ENCODE results near the gene NRG2.

Gene NRG2

DNA sequence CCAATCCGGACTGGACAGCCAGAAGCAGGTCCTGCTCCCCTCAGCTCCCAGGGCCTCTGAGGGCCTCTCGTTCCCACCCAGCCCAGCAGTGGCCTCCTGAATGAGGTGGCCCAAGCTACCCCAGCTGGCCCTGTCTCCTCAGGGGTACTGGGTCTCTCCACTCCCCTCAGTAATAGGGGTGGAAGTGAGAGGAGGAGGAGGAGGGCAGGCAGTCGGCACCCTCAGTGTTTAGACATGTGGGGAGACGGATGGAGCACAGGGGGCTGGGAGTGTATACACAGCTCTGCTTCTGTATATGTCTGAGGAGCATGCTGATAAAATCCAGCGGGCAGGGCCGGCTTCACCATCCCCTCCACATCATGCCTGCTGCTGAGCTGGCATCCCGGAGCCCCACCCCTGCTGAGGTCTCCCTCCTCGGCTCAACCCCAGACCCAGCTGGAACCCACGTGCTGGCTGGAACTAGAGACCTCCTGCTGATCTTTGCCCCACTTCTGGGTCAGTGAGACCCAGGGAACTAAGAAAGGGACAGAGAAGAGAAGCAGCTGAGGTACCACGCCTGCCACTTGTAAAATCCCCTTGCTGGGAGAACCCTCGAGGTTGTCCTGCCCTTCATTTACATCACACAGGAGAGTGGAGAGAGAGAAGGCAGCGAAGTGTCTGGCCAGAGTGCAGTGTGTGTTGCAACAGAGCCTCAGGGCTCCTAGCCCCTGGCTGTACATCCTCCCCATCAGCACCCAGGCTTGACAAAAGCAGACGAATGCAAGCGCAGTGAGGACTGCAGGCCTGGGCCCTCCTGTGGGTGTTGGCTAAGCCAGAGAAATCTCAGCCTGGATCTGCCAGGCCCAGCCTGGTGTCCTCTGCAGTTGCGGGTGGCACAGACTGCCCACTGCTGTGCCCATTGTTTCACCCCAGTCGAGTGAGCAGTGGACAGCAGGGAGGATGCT, 170.0 kb downstream of the NRG2 start:
- no peak for DNase-seq

DNA sequence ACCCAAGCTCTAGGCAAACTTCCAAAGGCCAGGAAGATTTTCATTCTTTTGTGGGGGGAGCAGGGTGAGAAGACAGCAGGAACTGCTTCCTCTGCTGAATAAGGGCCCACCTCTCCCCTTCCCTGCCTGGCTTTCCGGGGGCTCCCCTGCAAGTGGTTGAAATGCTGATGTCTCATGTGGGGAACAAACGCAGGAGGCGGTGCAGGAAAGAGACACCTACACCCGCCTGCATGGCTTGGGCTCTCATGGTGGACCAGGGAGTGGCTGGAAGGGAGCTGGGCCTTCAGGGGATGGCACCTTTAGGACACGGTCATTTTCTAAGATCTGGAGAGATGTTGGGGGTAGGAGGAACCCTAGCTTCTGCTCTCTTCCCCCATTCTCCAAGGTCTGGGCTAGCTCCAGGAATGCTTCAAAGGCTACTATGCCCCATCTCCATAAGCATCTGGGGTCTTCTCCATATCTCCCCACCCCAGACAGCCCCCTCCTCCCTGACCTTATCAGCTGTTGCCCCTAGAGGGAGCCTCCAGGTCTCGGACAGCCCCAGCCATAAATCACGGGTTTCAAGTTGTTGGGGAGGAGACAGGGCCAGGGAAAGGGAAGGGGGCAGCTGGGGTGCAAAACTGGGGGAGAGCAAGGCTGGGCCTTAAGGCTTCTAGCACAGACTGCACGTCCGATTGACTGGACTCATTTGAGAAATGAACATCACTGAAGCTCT, 170.9 kb downstream of the NRG2 start:
- no peak for DNase-seq

GRCh38 chr5:139871614-139872013, 171.5 kb downstream of the NRG2 start:
- DNase-seq: no peak

DNA sequence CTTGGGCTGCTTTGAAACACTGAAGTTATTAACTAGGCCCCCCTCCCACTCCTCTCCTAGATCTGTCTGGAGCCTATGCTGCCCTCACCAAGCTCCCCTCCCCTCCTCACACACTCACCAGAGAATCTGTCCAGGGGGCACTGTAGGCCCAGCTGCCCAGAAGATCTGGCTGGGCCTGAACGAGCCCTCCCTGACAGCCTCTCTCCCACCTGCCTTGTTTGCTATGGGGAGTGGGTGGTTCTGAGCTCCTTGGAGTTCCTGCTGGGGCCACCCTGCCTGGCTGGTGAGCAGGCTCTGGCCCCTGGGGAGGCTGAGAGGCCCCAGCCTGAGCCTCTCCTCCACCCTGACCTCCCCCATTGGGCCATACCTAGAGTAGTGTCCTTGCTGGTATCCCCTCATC, 172.4 kb downstream of the NRG2 start:
- DNase-seq: no peak

- no peak for DNase-seq
Measured at GRCh38 chr5:139869042-139869790, 173.9 kb downstream of the NRG2 start.

- no peak for DNase-seq
Measured at GRCh38 chr5:139867581-139867980, 175.5 kb downstream of the NRG2 start.

DNA sequence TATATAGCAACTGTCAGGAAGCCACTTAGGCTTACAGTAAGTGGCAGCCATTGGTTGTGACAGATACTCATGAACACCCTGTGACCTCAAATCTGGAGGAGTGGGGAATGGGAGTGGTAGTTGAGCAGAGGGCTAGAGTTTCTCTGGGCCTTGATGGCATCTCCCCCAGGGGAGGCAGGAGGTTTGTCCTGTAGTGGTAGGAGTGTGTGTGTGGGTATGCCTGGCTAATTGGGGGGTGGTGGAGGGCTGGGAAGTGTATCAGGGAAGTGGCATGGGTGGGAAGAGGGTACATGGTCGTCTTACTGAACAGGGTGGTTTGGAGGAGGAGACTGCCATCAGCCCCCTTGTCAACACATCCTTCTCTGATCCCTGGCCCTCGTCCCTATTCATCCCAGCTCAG, 176.0 kb downstream of the NRG2 start:
- DNase-seq: no peak

DNA sequence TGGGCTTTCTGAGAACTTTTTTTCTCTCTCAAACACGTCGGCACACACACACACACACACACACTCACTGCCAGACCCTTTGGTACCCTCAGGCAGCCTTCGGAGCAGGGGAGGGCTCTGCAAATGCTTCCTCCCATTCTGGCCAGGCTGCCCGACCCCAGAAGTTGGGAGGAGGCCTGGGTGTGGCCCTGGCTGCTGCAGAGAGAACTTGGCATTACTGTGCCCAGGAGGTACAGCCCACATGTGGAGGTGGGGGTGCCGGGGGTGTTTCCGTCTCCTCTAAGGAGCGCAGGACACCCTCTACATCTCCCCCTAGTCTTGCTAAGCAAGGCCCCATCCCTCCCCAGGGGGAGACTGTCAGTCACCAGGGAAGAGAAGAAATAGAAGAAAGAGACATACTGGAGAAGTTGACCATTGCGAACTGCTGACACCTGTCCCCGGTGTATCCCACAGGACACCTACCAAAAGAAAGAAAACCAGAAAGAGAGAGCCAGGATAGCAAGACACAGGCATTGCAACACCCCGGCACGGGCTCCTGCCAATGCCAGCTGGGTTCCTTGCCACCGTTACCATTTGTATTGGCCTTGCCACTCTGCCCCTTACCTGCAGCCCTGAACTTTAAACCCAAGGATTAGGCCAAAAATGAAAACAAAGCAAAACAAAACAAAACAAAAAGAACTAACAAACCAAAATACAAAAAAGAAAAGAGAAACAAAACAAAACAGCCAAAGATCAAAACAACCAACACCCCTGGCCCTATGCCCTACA, 178.2 kb downstream of the NRG2 start:
- DNase-seq: no peak

- no peak for DNase-seq
Measured at GRCh38 chr5:139863855-139864558, 179.1 kb downstream of the NRG2 start.

DNA sequence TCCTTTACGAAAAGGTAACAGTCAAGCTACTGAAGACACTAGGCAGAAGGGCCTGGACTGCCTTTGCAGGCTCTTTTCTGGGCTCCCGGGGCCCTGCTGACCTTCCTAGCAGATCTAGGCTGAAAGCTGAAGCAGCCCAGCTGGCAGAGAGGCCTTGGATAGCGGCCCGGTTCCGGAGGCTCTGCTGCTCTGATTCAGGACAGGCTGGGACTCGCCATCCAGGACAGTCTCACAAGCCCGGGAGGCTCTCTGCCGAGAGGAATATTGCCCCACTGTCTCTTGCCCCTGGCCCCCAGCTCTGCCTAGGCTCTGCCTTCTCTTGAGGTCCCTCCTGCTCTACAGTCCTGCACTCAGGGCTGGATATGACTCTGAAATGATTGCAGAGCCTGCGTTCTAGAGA, 179.7 kb downstream of the NRG2 start:
- no peak for DNase-seq

GRCh38 chr5:139862803-139863202, 180.3 kb downstream of the NRG2 start:
- DNase-seq: no peak

- DNase-seq: no peak
Measured at GRCh38 chr5:139862313-139862712, 180.8 kb downstream of the NRG2 start.

DNA sequence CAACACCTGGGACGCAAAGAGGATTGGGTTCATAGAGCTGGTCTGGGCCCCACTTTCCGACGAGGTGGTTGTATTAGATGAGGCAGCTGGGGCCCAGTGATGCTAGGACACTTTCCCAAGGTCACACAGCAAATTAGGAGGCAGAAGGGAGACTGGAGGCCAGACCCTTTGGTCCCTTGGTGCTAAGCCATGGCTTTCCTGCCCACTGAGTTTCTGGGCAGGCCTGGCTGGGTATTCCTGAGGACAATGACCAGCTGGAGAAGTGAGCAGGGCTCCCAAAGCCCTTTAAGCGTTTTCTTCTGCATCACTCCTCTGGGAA, 181.3 kb downstream of the NRG2 start:
- DNase-seq: no peak

- DNase-seq: no peak
Measured at GRCh38 chr5:139861021-139861888, 181.8 kb downstream of the NRG2 start.

GRCh38 chr5:139859013-139859412, 184.1 kb downstream of the NRG2 start:
- DNase-seq: no peak

DNA sequence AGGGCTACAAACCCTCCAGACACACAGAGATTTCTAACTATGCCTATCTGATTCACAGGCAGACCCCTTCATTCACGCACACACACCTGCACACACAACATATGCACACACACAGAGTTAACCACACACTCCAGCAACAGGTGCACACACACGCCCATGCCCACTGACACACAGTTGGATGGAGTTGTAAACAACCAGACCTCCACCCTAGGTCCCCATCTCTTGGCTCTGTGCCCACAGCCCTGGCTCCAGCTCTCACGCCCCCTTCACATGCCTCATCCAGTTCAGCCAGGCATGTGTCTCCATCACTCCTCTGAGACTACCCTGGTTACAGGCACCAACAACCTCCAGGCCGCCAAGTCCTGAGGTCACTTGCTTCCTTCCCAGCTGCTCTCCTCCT, 186.4 kb downstream of the NRG2 start:
- DNase-seq: no peak

DNA sequence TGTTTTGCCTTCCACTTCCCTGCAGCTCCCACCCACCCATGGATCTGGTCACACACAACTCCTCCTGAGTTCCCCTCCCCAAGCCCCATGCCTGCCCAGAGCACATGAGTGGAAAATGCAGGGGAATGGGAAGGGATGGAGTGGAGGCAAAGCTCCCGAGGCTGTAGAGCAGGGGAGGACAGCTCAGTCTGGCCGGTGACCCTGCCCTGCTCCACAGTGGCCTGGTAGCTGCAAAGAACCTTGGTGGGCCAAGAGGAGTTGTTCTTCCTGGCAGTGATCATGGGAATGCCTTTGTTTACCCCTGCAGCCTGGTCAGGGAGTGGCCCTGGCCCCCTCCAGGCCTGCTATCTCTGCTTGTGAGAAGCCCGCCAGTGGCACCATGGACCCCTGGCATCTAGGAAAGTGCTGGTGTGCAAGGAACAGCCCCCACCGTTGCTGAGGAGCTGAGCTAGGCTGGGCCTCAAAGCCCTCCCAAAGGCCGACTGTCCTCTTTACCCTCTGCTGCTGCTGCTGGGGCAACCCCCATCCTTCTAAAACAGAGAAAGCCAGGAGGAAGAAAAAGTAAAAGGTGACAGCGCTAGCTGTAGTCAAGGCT, 187.1 kb downstream of the NRG2 start:
- DNase-seq: no peak

- no peak for DNase-seq
Measured at GRCh38 chr5:139855451-139855850, 187.6 kb downstream of the NRG2 start.

GRCh38 chr5:139854953-139855352, 188.1 kb downstream of the NRG2 start:
- DNase-seq: no peak

- DNase-seq: no peak
Measured at GRCh38 chr5:139854029-139854605, 189.0 kb downstream of the NRG2 start.

All from NCI-H774 (cell line).